Activated CD4-positive, alpha-beta T cell treated with anti-CD3 and anti-CD28 coated beads, Interleukin-2, amount 50 U/mL, for 24 hours (primary cell): ENCODE measurements around the gene USP15.

Source experiments
- DNase-seq, 2 donors: peaks; one replicate each; pipeline ENCODE4 v3.0.0-alpha.2; 2020; ENCODE audit warnings: low read depth in 1 of 2, low spot score in 1 of 2

Gene USP15

DNA sequence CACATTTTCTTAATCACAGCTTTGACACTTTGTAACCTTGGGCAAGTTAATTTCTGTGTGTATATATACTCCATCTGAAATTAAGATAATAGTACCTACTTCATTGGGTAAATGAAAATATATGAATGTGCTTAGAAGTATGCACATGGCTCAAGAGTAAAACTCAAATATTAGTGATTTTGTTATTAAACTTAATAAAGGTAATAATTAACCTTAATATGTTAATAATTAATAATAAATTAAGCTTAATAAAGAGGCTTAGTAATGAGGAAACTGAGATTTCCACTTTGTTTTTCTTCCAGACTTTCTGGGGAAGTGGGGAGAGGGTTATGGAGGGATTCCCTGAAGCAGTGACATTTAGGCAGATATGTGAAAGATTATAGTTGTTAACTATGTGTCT is 19.8 kb downstream of the USP15 start:
- DNase-seq = no peak

DNA sequence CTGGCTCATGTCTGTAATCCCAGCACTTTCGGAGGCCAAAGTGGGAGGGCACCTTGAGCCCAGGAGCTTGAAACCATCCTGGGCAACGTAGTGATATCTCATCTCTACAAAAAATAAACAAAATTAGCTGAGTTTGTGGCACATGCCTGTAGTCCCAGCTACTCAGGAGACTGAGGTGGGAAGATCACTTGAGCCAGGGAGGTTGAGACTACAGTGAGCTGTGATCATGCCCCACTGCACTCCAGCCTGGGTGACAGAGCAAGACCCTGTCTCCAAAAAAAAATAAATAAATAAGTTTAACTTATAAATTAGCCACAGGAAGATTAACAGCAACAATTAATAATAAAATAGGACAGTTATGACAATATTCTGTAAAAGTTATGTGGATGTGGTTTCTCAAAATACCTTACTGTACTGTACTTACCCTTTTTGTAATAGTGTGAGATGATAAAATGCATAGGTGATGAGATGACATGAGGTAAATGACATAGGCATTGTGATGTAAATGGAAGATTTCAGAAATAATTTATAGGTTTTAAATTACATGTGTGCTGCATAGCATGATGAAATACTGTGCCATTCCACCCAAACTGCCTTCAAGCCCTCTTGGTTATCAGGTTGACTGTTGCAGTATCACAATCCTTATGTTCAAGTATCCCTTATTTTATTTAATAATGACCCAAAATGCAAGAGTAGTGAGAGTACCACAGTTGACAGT is 22.0 kb downstream of the USP15 start:
- DNase-seq = no peak

DNA sequence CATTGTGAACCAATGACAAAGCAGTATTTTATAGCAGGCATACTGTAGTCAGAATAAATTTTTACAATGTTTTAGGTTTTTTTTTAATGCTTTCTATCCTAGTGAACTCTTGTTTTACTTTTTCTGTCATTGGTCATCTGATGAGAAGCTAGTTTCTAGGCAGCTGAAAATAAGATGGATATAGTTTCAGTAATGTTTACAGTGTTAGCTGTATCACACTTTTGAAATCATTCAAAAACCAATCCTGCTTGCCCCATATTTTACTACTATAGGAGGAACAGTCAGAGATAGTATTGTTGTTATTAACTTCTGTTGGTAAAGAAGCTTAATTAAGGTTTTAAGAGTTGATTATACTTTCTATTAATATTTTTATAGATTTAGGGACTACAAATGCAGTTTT is 24.5 kb downstream of the USP15 start:
- no peak for DNase-seq

DNA sequence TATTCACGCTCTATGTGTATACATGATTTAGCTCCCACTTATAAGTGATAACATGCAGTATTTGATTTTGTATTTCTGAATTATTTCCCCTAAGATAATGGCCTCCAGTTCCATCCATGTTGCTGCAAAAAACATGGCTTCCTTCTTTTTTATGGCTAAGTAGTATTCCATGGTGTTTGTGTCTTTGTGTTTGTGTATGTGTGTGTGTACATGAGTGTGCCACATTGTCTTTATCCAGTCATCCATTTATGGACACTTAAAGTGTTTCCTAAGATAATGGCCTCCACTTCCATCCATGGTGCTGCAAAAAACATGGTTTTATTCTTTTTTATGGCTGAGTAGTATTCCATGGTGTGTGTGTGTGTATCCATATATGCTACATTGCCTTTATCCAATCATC is 25.1 kb downstream of the USP15 start:
- DNase-seq = no peak

DNA sequence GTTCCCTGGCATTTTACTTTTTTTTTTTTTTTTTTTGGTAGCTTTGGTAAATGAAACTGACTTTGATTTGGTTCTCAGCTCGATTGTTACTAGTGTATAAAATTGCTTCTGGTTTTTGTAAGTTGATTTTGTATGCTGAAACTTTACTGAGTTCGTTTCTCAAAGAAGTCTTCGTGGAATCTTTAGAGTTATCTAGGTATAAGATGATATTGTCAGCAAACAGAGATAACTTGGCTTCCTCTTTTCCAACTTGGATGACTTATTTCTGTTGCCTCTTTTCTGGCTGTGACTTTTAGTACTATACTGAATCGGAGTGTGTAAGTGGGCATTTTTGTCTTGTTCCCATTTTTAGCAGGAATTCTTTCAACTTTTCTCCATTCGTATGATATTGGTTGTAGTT is 28.1 kb downstream of the USP15 start:
- DNase-seq = no peak

DNA sequence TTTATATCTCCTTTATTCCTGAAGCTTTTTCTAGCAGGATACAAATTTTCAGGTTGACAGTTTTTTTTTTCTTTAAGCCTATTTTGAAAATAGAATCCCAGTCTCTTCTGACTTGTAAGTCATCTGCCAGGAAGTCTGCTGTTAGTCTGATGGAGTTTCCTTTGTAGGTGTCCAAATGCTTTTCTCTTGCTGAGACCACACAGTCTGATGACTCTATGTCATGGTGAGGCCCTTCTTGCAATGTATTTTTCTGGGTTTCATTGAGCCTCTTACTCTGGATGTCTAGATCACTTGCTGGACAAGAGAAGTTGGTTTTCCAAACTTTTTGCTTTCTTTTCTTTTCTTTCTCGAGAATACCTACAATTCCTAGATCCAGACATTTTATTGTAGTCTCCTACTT is 30.6 kb downstream of the USP15 start:
- no peak for DNase-seq

DNA sequence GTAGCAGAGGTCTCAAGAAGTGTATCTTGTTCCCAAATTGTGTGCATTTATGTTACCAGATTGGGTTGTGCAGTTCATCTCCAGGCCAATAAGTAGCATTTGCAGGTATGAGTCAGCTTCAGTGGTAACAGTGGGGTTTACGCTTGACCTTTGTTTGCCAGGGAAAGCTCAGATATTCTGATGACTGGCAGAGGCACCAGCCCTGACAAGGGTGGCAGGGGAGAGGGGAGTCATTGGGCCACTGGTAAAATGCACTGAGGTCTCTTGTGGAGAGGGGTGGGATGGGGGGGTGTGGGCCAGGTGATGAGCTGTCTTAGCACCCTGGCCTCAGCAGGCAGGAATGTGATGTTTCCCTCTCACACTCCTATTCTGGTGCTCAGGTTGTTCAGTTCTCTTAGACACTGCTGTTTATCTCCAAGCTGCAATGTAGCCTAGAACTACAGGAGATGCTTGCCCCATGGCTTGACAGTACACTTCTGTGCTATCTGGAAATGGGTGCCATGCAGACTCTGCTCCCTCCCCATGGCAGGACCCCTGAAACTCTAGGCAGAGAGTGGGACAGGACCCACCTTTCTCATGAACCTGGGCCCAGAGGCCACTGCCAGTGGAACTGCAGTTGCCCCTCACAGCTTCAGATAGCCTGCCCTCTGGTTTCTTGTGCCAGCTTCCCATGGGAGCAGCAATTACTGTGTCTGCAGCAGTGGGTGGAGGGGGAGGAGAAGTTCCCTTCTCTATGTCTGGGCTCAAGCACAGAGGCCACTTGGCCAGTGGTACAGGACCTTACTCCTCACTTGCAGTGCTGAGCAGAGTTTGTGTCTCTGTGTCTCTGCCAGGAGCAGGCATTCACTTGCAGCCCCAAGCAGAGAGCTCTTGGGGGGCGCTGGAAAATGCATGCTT is 31.9 kb downstream of the USP15 start:
- DNase-seq = no peak

DNA sequence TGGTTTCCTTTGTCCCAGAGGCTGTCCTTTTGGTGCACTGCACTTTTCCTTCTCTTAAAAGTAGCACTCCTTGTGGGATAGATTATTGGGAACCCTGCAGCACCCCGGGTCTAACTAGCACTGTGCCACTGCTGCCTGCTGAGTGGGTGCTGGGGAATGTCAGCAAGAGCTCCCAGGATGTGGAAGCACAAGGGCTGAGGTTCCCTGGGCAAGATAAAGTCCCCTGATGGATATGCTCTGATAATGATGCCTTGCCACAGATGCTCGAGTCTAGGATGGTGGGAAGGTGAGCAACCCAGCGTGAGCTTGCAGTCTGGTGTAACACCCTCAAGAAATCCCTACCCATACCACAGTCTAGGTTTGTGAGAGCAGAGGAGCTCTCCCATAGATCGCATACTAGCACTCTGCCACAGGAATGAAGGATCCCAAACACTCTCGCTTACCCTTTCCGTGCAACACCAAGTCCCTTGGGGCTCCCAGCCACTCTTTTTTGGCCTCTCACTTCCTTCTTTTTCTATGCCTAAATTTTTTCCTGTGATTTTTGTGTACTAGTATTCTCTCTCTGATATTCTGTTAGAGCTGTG is 32.6 kb downstream of the USP15 start:
- DNase-seq = no peak

DNA sequence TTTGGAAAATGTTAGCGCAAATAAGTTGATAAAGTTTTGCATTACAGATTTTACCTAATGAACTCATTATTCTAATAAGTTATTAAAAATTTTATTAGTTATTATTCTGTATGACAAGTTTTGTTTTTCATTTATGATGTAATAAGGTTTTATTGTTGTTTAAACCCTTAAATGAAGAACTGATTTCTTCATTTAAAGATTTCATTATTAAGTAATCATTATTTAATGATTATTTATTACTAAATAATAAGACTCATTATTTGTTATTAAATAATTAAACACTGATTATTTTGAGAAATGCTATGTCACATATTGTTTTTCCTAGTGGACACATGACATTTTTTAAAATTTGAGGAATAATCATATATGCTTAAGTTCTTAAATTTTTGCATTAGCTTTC is 34.2 kb downstream of the USP15 start:
- DNase-seq = no peak

DNA sequence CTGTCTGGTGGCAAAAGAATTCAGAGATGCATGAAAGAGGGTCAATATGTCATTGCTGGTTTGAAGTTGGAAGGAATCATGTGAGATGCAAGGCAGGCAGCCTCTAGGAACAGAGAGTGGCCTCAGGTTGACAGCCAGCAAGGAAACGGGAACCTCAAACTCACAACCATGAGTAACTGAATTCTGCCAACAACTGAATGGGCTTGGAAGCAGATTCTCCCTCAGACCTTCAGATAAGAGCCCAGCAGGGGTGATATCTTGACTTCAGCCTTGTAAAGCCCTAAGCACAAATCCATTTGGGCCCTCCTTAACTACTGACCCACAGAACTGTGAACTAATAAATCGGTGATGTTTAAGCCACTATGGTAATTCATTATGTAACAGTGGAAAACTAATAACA is 35.8 kb downstream of the USP15 start:
- DNase-seq = no peak

DNA sequence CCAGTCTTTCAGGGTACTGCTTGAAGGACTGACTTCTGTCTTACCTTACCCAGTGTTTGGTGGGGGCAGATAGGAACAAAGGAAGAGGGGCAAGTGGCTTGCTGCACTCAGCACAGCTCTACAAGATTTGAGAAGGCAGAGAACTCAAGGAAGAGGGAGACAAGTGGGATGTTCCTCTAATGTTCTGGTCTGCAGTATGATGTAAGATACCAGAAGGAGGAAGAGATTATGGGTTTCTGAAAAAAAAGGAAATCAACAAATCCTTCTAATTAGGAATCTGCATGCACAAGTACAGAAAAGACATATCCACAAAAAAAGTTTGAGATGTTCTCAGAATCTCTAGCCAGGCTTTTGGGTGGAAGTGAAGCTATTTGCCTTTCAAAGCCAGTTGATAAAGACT is 37.1 kb downstream of the USP15 start:
- DNase-seq = no peak

DNA sequence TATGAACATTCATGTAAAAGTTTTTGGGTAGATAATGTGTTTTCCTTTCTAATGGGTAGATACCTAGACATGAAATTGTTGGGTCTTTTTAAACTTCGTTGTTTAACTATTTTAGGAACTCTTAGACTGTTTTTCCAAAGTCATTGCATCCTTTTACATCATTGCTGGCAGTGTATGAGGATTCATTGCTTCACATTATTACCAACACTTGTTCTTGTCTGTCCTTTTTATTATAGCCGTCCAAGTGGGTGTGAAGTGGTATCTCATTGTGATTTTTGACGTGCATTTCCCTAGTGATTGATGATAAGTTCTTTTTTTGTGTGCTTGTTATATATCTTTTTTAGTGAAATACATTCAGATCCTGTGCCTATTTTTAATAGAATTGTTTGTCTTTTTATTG is 39.4 kb downstream of the USP15 start:
- DNase-seq = no peak

DNA sequence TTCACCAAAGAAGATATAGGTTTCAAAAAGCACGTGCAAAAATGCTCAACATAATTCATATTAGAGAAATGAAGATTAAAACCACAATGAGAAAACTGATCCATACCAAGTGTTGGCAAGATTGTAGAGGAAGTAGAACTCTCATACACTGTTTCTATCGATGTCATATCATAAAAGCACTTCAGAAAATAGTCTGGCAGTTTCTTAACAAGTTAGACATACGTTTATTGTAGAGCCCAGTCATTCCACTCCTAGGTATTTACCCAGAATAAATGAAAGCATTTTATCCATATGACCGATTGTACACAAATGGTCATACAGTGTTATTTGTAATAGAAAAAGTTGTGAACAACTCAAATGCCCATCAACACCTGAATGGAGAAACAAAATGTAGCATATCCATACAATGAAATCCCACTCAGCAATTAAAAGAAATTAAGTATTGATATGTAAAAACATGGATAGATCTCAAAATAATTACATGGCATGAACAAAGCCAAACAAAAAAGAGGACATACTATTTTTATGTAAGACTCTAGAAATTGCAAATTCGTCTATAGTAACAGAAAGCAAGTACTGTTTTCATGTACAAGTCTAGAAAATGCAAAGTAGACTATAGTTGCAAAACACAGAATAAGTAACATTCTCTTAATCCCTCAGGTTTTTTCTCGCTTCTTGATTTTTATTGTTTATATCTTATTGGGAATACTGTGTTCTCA is 41.0 kb downstream of the USP15 start:
- no peak for DNase-seq

DNA sequence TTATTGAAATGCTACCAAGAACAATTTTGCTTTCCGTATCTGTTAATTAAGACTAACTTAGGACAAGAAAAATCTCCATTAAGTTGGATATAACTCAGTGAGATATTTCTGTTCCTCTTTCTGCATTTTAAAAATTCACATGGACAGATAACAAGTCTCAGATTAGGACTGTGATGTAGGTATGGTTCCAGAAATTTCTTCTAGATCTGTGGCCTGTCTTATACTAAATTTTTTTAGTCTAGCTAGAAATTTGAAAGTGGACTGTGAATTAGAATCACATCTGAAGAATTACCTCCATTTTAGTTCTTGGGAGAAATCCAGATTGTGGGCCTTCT is 41.6 kb downstream of the USP15 start:
- DNase-seq = no peak

DNA sequence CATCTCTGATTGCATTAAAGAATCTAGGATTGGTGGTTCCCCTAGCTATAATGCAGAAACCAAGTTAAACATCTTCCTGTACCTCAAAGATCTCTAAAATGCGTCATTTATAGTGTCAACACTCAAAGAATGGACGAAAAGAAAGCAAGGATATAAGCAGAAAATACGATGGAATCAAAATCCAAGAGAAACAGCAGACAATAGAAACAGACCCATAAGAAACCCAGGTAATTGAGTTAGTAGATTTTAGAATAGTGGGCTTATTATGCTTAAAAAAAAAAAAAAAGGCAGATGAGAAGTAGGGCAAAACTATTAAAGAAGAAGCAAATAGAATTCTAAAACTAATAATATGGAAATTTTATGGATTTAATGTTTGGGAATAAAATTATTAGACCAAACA is 44.4 kb downstream of the USP15 start:
- no peak for DNase-seq

DNA sequence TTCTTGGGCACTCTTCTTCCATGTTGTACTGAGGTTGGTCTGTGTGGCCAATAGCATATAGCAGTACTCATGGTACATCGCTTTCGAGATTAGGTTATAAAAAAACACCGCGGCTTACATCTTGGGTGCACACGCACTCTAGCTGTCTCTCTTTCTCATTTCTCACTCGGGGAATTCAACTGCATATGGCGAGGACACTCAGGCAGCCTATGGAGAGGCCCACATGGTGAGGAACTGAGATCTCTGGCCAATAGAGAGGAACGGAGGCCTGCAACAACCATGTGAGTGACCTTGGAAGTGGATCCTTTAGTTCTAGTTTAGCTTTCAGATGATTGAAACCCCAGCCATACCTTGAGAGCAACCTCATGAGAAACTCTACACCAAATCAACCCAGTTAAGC is 45.6 kb downstream of the USP15 start:
- no peak for DNase-seq

DNA sequence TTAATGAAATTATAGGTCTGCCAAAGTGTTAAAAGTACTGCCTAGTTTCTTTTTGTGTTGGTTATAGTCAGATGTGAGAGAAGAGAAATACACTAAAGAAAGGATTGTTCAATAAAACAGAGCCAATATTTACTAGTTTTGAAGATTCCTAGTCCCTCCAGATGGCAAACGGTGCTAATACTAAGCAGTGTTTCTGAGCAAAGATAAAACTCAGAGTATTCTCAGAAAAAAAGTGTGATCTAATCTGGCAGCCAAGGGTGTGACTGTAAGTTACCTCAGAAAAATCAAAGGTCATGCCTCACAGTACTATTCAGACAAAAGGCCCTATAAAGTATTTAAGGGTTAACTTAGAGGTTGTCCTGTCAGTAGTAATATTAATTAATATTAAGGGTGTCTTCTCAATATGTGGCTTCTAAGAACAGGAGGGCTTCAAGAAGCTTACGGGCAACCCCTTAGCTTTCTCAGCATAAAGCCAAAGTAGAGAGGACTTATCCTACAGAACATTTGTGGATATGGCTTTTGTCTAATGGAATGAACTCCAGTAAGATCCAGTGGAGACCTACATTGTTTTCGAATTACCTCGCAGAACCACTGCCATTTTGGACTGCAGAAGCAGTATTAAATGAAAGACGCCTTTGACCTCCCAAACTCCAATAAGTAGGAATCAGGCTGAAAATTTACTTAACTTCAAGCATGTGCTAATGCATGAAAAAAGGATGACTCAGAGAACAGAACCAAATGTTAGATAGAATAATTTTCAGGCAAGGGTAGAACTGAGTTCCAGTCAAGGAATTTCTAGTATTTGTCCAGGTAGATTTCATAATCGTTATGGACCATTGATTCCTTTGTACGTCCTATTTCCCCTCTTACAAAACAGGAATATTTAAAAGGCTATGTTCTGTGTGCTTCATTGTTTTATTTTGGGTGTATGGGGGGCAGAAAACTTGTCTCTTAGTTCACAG is 46.6 kb downstream of the USP15 start:
- no peak for DNase-seq

DNA sequence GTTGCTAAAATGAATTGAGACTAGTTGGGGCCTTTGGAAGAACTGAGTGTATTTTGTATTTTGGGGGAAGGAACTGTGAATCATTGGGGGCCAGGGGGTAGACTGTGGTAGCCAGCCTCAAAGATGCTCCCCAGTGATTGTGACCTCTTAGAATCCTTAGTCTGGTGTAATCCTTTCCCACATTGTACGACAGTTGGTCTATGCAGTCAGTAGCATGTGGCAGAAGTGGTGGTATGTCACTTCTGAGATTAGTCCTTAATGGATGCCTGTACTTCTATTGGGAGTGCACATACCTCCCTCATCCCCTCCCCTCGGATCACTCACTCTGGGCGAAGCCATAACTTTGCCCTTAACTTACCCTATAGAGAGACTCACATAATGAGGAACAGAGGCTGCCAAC is 48.0 kb downstream of the USP15 start:
- DNase-seq = no peak

DNA sequence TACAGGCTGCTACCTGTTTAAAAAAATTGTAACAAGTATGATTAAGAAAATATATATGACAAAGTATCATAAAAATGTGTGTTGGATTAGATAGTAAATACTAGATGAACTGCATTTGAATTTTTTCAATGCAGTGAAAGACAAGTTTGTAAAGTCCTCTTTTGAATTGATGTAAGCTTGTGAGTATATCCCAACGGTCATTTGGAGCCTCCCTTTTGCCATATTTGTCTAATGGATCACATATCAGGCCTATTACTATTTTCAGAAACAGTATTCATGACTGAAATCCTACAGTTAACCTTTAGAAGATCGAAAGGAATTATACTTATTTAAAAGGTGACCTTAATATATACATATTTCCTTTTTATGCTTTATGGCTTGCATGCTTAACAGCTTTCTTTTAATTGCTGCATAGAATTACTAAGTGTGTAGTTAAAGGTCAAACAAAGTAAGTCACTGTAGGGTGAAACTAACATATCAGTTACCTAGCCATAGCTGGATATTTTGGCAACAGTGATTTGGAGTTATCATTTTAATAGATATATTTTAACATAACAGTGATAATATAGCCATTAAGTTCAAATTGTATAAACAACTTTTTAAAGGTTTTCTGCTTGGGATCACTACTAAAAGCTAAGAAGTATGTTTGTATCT is 53.6 kb downstream of the USP15 start:
- no peak for DNase-seq

DNA sequence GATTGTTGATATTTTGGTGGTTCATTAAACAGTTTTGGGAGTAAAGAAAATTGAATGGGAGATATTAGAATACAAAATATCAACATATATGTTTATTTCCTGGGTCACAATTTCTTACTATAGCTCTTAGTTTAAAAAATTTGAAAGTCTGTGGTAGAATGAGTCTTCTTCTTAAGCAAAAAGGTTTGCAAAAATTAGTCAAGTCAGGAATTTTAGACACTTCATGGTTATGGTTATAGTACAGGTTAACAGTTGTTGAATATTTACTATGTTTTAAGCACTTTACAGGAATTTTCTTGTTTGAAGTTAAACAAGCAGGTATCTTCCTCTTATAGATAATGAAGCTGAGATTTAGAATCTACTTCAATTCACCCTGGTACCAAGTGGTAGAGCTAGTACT is 56.8 kb downstream of the USP15 start:
- no peak for DNase-seq
